Mucosa of stomach (tissue), 1 donor: ENCODE results near the gene ATAD3A.
"Not testable (repeated sequence)": the region's sequence is repeated elsewhere in the genome, so short reads cannot be mapped to it uniquely, and the experiment has no call there.

Source experiments
- H3K27me3 ChIP-seq: one replicate; pipeline ENCODE4 v1.7.0; 2013; ENCODE audit warnings: mild to moderate bottlenecking, low read length; ENCODE audit not compliant: control insufficient read depth, insufficient read depth
- H3K36me3 ChIP-seq: one replicate; pipeline ENCODE4 v1.7.0; 2013; ENCODE audit warnings: low read length; ENCODE audit not compliant: control insufficient read depth, insufficient read depth
- H3K4me1 ChIP-seq: one replicate; pipeline ENCODE4 v1.7.0; 2013; ENCODE audit warnings: mild to moderate bottlenecking, low read length; ENCODE audit not compliant: control insufficient read depth, insufficient read depth
- H3K4me3 ChIP-seq: one replicate; pipeline ENCODE4 v1.7.0; 2013; ENCODE audit warnings: low read length
- H3K9ac ChIP-seq: one replicate; pipeline ENCODE4 v1.7.0; 2013; ENCODE audit warnings: mild to moderate bottlenecking, low read length, moderate library complexity
- H3K9me3 ChIP-seq: one replicate; pipeline ENCODE4 v1.7.0; 2013; ENCODE audit warnings: mild to moderate bottlenecking, low read length, moderate library complexity; ENCODE audit not compliant: control insufficient read depth
- donor health status: Pancreatic carcinoma.

ATAD3A gene

DNA sequence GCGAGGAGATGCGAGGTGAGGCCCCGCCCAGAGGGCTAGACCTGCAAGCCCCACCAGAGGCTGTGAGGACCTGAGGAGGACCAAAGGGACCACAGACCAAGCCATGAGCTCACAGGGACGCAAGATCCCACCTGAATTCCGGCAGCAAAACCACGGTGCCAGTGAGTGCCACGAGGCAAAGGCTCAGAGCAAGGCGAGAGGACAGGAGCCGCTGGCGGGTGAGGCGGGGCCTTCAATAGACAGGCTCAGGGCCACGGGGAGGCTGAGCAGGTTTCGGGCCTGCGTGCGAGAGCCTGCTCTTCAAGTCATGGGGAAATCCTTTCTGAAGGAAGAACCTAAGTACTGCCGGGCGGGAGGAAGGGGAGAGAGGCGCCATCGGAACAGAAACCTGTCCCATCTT is 35.5 kb downstream of the ATAD3A start:
- peaks cover 4% of the 10 kb centered on the region for H3K4me1 ChIP-seq
- H3K27me3 ChIP-seq, result no peaks in the 10 kb centered on the region
- no peak overlapping the region for H3K9ac ChIP-seq
- no peaks in the 10 kb centered on the region for H3K9me3 ChIP-seq
- H3K36me3 ChIP-seq, result no peaks in the 10 kb centered on the region
- no peak overlapping the region for H3K4me3 ChIP-seq

DNA sequence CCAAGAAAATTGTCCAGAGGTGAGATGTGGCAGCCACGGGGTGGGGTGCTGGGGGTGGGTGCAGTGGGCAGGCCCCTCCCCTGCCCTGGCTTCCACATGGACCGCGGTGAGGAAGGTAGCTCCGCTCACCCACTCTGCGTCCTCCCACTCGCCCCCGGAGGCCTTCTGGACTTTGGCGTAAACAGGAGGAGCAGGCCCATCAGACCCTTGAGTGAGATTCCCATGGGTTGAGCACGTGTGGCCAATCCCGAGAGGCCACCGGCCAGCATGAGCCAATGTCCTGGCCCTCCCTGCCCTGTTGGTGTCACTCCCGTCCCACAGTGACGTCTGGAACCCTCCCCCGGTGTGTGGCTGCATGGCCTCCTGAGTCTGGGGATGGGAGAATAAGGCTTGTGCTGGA is 36.6 kb downstream of the ATAD3A start:
- Histone ChIP-seq H3K4me3 (no peak overlapping the region), H3K36me3 (no peaks in the 10 kb centered on the region), H3K9ac (no peak overlapping the region), H3K4me1 (no peaks in the 10 kb centered on the region), H3K27me3 (no peaks in the 10 kb centered on the region), H3K9me3 (no peaks in the 10 kb centered on the region)

- H3K27me3 ChIP-seq, result no peaks in the 10 kb centered on the region
- no peak overlapping the region for H3K9ac ChIP-seq
- H3K4me3 ChIP-seq, result no peak overlapping the region
- H3K36me3 ChIP-seq, result no peaks in the 10 kb centered on the region
- no peaks in the 10 kb centered on the region for H3K9me3 ChIP-seq
- peaks cover 4% of the 10 kb centered on the region for H3K4me1 ChIP-seq
Observed at GRCh38 chr1:1550087-1550486, 38.1 kb downstream of the ATAD3A start.

GRCh38 chr1:1550591-1551432 is 38.9 kb downstream of the ATAD3A start:
- Histone ChIP-seq H3K36me3 (no peaks in the 10 kb centered on the region), H3K9me3 (no peaks in the 10 kb centered on the region), H3K4me1 (peaks cover 4% of the 10 kb centered on the region), H3K4me3 (no peak overlapping the region), H3K9ac (no peak overlapping the region), H3K27me3 (no peaks in the 10 kb centered on the region)

- no peak overlapping the region for H3K4me3 ChIP-seq
- no peaks in the 10 kb centered on the region for H3K36me3 ChIP-seq
- no peaks in the 10 kb centered on the region for H3K9me3 ChIP-seq
- H3K9ac ChIP-seq, result no peak overlapping the region
- no peaks in the 10 kb centered on the region for H3K27me3 ChIP-seq
- peaks cover 4% of the 10 kb centered on the region for H3K4me1 ChIP-seq
Observed at GRCh38 chr1:1551524-1552262, 39.7 kb downstream of the ATAD3A start.

GRCh38 chr1:1552263-1552639 is 40.3 kb downstream of the ATAD3A start:
- H3K9ac ChIP-seq, result no peak overlapping the region
- peaks cover 4% of the 10 kb centered on the region for H3K4me1 ChIP-seq
- H3K27me3 ChIP-seq, result no peaks in the 10 kb centered on the region
- H3K36me3 ChIP-seq, result no peaks in the 10 kb centered on the region
- H3K9me3 ChIP-seq, result no peaks in the 10 kb centered on the region
- no peak overlapping the region for H3K4me3 ChIP-seq

GRCh38 chr1:1553821-1554494 is 42.0 kb downstream of the ATAD3A start:
- Histone ChIP-seq H3K9ac (no peak overlapping the region), H3K4me3 (no peak overlapping the region), H3K36me3 (no peaks in the 10 kb centered on the region), H3K4me1 (peaks cover 4% of the 10 kb centered on the region), H3K27me3 (no peaks in the 10 kb centered on the region), H3K9me3 (no peaks in the 10 kb centered on the region)

DNA sequence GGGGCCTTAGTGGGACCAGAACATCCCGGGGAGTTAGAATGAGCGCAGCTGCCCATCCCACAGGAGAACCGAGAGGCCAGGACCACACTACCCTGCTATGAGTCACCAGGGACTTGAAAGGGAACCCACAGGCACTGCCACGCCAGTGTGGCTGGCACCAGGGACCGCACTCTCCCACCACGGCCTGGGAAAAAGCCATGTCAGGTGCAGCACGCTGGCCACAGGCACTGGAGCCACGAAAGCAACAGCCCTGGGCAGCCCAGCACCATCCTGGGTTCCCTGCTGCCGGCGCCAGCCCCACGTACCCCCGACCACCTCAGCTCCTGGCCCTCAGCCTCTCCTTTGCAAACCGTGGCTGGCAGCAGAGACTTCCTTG is 42.6 kb downstream of the ATAD3A start:
- H3K9me3 ChIP-seq, result no peaks in the 10 kb centered on the region
- H3K9ac ChIP-seq, result no peak overlapping the region
- no peaks in the 10 kb centered on the region for H3K36me3 ChIP-seq
- peaks cover 4% of the 10 kb centered on the region for H3K4me1 ChIP-seq
- H3K4me3 ChIP-seq, result no peak overlapping the region
- no peaks in the 10 kb centered on the region for H3K27me3 ChIP-seq

DNA sequence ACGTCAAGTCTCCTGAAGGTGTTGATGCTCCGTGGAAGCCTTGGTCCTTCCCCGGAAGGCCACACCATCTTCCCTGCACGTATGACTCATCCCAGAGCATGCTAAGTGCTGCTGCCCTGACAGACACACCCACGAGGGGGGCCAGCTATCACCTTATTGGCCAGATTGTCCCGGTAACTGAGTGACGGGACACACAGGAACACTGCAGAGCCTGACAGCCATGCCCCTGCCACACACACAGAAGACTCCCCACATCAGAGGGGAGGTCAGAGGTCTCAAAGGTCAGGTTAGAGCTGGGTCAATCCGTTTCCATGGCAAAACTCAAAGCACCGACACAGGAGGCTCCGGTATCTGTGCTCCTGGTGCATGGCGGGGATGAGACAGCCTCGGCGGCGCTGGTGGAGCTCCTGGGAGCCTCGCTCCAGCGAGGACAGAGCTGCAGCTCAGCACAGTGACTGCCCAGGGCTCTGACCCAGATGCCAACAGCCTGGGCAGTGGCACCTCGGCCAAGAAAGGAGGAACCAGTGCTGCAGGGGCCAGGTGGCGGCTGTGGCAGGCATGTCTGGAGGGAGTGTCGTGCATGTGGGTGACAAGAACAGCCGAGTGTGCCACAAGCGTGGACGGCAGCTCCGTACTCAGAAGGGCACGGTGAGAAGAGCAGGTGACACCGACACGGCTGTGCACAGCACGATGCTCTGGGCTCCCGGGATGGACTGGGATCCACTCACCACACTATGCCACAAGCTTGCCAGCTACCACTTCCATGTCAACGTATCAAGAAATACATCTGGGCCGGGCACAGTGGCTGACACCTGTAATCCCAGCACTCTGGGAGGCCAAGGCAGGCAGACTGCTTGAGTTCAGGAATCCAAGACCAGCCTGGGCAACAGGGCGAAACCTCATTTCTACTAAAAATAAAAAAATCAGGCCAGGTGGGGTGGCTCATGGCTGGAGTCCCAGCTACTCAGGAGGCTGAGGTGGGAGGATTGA is 43.3 kb downstream of the ATAD3A start:
- H3K4me1 ChIP-seq, result peaks cover 4% of the 10 kb centered on the region
- H3K9ac ChIP-seq, result no peak overlapping the region
- no peaks in the 10 kb centered on the region for H3K36me3 ChIP-seq
- H3K9me3 ChIP-seq, result no peaks in the 10 kb centered on the region
- no peak overlapping the region for H3K4me3 ChIP-seq
- H3K27me3 ChIP-seq, result no peaks in the 10 kb centered on the region

DNA sequence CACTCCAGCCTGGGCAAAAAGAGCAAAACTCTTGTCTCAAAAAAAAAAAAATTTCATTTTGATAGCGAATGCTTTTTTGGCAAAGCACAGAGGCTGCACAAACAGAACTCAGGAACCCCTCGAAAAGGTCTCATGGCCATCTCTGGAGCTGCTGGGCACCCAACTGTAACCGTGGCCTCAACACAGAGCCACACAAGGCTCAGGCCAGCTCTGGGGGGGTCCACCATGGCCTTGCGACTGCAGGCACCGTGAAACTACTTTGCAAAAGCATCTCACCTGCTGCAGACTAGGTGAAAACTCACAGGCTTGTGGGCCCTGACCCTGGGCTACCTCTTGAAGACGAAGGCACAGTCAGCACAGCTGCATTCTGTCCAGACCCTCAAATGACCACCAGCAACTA is 44.5 kb downstream of the ATAD3A start:
- H3K4me3 ChIP-seq, result no peak overlapping the region
- no peaks in the 10 kb centered on the region for H3K27me3 ChIP-seq
- H3K9ac ChIP-seq, result no peak overlapping the region
- H3K9me3 ChIP-seq, result no peaks in the 10 kb centered on the region
- peaks cover 3% of the 10 kb centered on the region for H3K36me3 ChIP-seq
- H3K4me1 ChIP-seq, result peaks cover 4% of the 10 kb centered on the region

DNA sequence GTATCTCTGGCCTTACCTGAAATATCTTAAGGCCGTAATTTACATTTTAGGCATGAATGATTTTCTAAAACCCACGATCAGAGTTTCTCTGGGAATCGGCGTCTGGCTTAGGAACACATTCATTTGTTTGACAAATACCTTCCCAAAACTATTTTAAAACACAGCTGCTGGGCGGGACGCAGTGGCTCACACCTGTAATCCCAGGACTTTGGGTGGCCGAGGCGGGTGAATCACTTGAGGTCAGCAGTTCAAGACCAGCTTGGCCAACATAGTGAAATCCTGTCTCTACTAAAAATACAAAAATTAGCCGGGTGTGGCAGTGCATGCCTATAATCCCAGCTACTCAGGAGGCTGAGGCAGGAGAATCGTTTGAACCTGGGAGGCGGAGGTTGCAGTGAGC is 45.0 kb downstream of the ATAD3A start:
- not testable (repeated sequence) for H3K4me3 ChIP-seq, H3K4me1 ChIP-seq

More for the DNA sequence above, 45.0 kb downstream of the ATAD3A start:
- H3K36me3 ChIP-seq, H3K9me3 ChIP-seq, H3K27me3 ChIP-seq, H3K9ac ChIP-seq: not testable (repeated sequence)
